CD4-positive, alpha-beta T cell treated with Interferon gamma for 1 hour (primary cell): ENCODE results near the gene UBE2M.

ENCODE experiments used
- DNase-seq: peaks from one replicate; pipeline ENCODE4 v3.0.0-alpha.2; 2020

The UBE2M gene

DNA sequence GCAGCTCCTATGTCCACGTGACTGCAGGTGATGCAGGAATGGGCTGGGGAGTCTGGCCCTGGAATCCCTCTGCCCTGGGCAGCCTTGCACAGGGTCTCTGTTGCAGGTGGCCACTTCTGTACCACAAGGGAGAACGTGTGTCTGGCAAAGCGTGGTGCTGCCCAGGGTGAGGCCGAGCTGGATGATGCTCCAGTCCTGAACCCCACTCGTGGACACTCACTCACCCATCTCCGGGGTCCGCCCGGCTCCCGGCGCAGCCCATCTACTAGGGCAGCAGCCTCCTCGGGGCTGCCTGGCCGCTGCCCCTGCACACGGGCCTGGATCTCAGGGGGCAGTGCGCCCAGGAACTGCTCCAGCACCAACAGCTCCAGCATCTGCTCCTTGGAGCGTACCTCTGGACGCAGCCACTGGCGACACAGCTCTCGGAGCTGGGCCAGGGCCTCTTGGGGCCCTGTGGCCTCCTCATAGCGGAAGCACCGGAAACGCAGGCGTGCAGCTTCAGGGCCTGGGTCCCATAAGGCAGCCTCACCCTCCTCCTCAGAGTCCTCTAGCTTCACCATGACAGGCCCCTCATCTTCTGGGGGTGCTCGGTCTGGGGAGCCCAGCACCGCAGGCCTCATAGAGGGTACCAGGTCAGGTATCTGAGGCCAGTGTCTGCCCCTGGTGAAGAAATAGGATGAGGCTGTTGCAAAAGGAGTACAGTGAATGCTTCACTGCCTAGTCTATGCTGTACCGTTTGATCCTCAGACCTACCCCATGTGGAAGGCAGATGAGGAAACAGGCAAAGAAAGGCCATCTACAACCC is 12.6 kb upstream of the UBE2M start:
- no peak for DNase-seq

DNA sequence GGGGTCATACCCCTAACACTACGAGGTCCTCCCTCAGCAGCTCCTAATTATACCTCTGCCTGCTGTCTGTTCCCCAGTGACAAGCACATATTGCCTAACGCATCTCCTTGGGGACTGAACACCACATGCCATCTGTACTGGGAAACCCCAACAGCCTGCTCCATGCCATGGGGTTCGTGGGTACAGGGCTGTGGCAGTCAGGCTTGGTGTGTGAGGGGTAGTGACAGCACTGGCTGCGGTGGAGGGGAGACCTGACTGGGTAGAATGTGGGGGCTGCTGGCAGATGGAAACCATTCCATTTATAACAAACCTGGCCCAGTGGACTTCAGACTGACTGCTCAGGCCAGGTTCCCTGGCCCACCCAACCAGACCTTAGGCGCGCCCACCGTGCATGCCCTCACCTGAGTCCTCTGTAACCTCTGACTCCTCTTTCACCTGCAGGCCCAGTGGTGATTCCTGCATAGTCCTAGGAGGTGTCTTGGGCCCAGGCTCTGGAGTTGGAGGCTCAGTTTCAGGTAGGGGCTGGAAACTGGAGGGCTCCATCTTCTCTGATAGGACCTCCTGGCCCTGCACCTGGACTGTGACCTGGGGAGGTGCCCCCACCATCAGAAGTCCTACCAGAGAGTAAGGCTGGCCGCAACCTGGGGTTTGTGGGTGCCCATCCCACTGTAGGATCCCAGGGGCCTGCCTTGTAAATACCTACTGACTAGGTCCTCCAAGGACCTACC is 11.7 kb upstream of the UBE2M start:
- DNase-seq = peak; percentile 0

DNA sequence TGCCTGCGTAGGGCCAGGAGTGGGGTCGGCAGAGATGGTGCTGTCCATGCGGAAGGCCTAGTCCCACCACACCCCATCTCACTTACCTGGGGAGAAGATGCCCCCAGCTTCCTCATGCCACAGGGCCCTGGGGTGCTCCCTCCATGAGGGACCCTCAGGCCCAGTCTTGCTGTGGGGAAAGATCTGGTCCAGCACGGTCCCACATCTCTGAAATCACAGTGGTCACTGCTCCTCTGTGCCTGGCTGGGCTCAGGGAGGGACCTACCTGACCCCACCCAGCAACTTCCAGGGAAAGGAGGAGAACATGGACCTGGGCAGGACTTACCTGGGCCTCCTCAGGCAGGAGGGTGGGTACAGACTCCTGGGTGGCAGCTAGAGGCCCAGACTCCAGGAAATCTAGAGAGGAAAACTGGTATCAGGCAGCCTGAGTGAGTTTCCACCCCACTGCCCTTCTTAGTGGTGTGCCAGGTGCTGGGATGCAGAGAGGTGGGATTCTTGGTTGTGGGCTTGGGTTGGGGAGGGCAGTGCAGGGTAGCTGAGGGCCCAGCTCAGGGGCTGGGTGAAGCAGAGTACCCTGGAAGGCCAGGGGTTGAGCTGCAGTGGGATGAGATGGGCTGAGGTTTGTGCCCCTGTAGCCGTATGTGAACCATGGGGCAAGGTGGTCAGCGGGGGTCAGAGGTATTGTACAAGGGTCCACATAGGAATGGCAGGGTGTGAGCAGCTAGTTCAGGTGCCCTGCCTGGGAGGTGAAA is 11.0 kb upstream of the UBE2M start:
- DNase-seq = no peak

GRCh38 chr19:58568453-58569130 is 10.2 kb upstream of the UBE2M start:
- DNase-seq = no peak

- no peak for DNase-seq
Measured at GRCh38 chr19:58566989-58567388, 8.6 kb upstream of the UBE2M start.

DNA sequence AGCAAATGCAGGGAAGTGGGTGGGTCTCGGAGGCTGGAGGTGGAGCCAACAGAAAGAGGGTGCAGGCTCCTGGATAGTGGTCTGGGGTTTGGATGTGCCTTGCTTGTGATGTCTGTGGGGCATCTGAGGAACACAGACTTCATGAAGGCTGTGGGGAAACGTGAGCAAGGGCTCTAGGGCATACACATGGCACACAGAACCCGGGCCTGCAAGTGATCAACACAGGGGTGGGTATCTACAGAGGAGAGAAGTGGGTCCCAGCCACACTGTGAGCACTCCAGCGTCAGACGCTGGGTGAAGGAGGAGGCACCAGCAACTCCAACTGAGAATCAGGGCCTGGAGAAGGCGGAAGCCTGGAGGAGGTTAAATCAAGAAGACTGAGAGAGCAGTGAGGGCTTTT is 5.4 kb upstream of the UBE2M start:
- no peak for DNase-seq

DNA sequence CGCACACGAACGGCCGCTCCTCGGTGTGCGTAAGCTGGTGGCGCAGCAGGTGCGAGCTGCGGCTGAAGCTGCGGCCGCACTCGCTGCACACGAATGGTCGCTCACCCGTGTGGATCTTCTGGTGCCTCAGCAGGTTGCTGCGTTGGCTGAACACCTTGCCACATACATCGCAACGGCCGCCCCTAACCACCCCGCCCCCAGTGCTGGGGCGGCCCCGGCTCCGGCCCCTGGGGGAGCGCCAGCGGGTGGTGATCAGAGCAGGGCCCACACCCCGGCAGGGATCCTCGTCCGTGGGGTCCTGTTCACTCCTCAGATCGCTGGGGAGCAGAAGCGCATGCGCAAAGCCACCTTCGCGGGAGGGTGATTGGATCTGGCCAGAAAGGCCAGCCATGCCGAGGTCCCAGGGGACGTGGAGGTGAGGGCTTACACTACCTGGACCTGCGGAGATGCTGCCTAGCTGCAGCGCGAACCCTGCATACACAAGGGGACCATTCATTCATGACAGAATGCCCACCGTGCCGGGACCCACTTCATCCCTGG is 4.7 kb upstream of the UBE2M start:
- DNase-seq = peak; percentile 47

GRCh38 chr19:58562122-58563033 is 4.0 kb upstream of the UBE2M start:
- peak; percentile 27 for DNase-seq

GRCh38 chr19:58561373-58562121 is 3.1 kb upstream of the UBE2M start:
- no peak for DNase-seq

GRCh38 chr19:58560921-58561320 is 2.5 kb upstream of the UBE2M start:
- no peak for DNase-seq

GRCh38 chr19:58560007-58560887 is 1.8 kb upstream of the UBE2M start:
- DNase-seq = no peak

DNA sequence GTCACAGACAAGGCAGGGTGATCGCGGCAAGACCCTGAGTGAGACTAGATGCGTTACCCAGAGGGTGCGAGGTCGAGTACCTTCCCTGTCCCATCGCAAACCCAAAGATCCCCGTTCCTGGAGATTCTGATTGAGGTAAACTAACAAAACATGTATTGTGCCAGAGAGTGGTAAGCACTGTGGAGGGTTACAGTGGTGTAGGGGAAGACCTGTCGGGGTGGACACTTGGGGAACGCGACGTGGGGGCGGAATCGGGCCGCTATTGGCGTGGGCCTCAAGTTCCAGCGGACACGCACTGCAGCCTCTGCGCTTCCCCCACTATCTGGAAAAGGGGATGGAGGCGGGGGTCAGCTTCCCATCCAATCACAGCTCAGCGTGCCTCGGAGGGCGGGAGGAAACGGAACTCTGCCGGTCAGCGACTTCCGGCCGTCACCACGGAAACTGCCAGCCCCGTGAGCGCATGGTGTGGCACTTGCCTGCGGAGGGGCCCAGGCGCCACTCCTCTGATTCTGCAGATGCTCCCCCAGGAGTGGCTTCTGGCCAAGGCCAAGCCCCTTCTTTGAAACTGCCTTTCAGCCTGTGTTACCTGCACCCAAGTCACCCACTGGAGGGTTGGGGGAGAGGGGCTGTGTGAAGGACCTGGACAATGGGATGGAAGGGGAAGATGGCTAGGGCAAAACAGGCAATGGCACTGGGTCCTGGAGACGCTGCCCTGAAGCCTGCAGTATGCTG is 1.0 kb upstream of the UBE2M start:
- DNase-seq = peak; percentile 84

GRCh38 chr19:58558623-58559274 is 338 bp upstream of the UBE2M start:
- DNase-seq = peak; percentile 99

GRCh38 chr19:58557221-58558065 is 968 bp downstream of the UBE2M start:
- DNase-seq = no peak

DNA sequence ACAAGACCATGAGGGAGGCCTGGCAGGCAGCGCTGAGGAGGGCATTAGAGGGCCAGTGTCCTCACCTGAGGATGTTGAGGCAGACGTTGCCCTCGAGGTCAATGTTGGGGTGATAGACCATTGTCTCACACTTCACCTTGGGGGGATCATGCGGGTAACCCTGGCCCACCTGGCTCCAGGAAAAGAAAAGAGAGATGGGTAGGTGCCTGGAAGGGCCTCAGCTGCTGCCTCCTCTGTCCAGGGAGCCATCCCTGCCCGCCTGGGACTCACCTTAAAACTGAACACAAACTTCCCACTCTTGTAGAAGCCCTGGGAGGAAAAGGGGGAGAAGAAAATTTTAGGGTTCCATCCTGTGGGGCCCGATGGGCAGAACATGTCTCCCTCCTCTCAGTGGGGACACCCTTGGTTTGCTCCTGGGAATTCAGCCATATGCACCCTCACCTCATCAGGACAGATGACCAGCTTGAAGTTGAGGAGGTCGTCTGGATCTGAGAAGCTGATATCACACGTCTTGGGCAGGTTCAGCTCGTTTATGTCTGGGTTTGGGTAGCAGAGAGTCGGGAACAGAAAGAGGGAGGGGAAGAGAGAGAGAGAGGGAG is 1.7 kb downstream of the UBE2M start:
- no peak for DNase-seq

- DNase-seq = no peak
Measured at GRCh38 chr19:58555920-58556621, 2.3 kb downstream of the UBE2M start.
